Endothelial cell of hepatic sinusoid (primary cell): ENCODE data around the gene ZNF93.
"Not testable (repeated sequence)": the region's sequence is repeated elsewhere in the genome, so short reads cannot be mapped to it uniquely, and the experiment has no call there.

ENCODE experiments used
- in situ Hi-C: cut with HindIII; loops from 2 replicates; pipeline ENCODE4 v1.10.0; 2017; ENCODE audit warnings: low sequenced_read_pairs

The ZNF93 gene

GRCh38 chr19:19937403-19937802, 36.7 kb downstream of the ZNF93 start:
- in situ Hi-C loops = no loop called here

- in situ Hi-C loops = no loop called here
Observed at GRCh38 chr19:19938449-19938848, 37.7 kb downstream of the ZNF93 start.

GRCh38 chr19:19943848-19944582, 43.3 kb downstream of the ZNF93 start:
- in situ Hi-C loops = no loop called here

GRCh38 chr19:19944583-19944880, 43.8 kb downstream of the ZNF93 start:
- in situ Hi-C loops = no loop called here

- in situ Hi-C loops = no loop called here
Observed at GRCh38 chr19:19946226-19946625, 45.5 kb downstream of the ZNF93 start.

GRCh38 chr19:19948800-19949199, 48.1 kb downstream of the ZNF93 start:
- in situ Hi-C loops = no loop called here

GRCh38 chr19:19955208-19955607, 54.5 kb downstream of the ZNF93 start:
- in situ Hi-C loops = no loop called here

- in situ Hi-C loops = no loop called here
Observed at GRCh38 chr19:19956434-19957075, 55.8 kb downstream of the ZNF93 start.

- in situ Hi-C loops = not testable (repeated sequence)
Observed at GRCh38 chr19:19957766-19958165, 57.0 kb downstream of the ZNF93 start.

- in situ Hi-C loops = not testable (repeated sequence)
Observed at GRCh38 chr19:19959151-19959799, 58.5 kb downstream of the ZNF93 start.

- in situ Hi-C loops = no loop called here
Observed at GRCh38 chr19:19964416-19964815, 63.7 kb downstream of the ZNF93 start.

- in situ Hi-C loops = not testable (repeated sequence)
Observed at GRCh38 chr19:19966126-19966525, 65.4 kb downstream of the ZNF93 start.

GRCh38 chr19:19966862-19967261, 66.1 kb downstream of the ZNF93 start:
- in situ Hi-C loops = no loop called here
